Memory B cell (primary cell): ENCODE measurements around the gene NTN1.

Experiments used
- ATAC-seq: fragments of 150-1000 bp; cut with Tn5 transposase; 2 replicates; pipeline ENCODE4 v1.10.0; 2021; ENCODE audit warnings: low read depth, mild to moderate bottlenecking, moderate library complexity
- DNase-seq, 2 donors: peaks; one replicate each; pipeline ENCODE4 v3.0.0; 2022; ENCODE audit warnings: low spot score in 2 of 2
- H3K27ac Mint-ChIP-seq: one replicate; pipeline ENCODE4 v1.8.0; 2022; ENCODE audit warnings: mild to moderate bottlenecking, moderate library complexity, mixed read lengths
- H3K27me3 Mint-ChIP-seq: one replicate; pipeline ENCODE4 v1.8.0; 2022; ENCODE audit warnings: mixed read lengths
- H3K36me3 Mint-ChIP-seq: one replicate; pipeline ENCODE4 v1.8.0; 2022; ENCODE audit warnings: mild to moderate bottlenecking, mixed read lengths
- H3K4me1 Mint-ChIP-seq: one replicate; pipeline ENCODE4 v1.8.0; 2022; ENCODE audit warnings: mixed read lengths
- H3K4me3 Mint-ChIP-seq: one replicate; pipeline ENCODE4 v1.8.0; 2022; ENCODE audit warnings: mild to moderate bottlenecking, moderate library complexity, mixed read lengths
- H3K9me3 Mint-ChIP-seq: one replicate; pipeline ENCODE4 v1.8.0; 2022; ENCODE audit warnings: mixed read lengths

The NTN1 gene

GRCh38 chr17:9274973-9275372 is 253.7 kb downstream of the NTN1 start:
- Mint-ChIP-seq H3K27me3 (no peaks in the 10 kb centered on the region), H3K36me3 (peaks cover 11% of the 10 kb centered on the region), H3K4me3 (no peak overlapping the region), H3K9me3 (no peaks in the 10 kb centered on the region), H3K27ac (no peak overlapping the region), H3K4me1 (no peaks in the 10 kb centered on the region)
- ATAC-seq, result no peak
- no peak for DNase-seq

- Mint-ChIP-seq H3K4me1 (peaks cover 3% of the 10 kb centered on the region), H3K27ac (no peak overlapping the region), H3K4me3 (no peak overlapping the region), H3K27me3 (no peaks in the 10 kb centered on the region), H3K9me3 (no peaks in the 10 kb centered on the region), H3K36me3 (peaks cover 22% of the 10 kb centered on the region)
- no peak for ATAC-seq
- DNase-seq, result no peak
Observed at GRCh38 chr17:9279893-9280292, 258.6 kb downstream of the NTN1 start.

GRCh38 chr17:9283909-9284308 is 262.6 kb downstream of the NTN1 start:
- Mint-ChIP-seq H3K27me3 (no peaks in the 10 kb centered on the region), H3K9me3 (no peaks in the 10 kb centered on the region), H3K4me3 (no peak overlapping the region), H3K27ac (no peak overlapping the region), H3K4me1 (peaks cover 3% of the 10 kb centered on the region), H3K36me3 (peaks cover 15% of the 10 kb centered on the region)
- ATAC-seq (no peak), DNase-seq (no peak)

GRCh38 chr17:9284884-9285283 is 263.6 kb downstream of the NTN1 start:
- no peaks in the 10 kb centered on the region for H3K27me3 Mint-ChIP-seq
- no peak overlapping the region for H3K27ac Mint-ChIP-seq
- DNase-seq (no peak), ATAC-seq (no peak)
- peaks cover 9% of the 10 kb centered on the region for H3K4me1 Mint-ChIP-seq
- H3K9me3 Mint-ChIP-seq, result no peaks in the 10 kb centered on the region
- H3K4me3 Mint-ChIP-seq, result no peak overlapping the region
- peaks cover 14% of the 10 kb centered on the region for H3K36me3 Mint-ChIP-seq

- ATAC-seq, result no peak
- H3K4me3 Mint-ChIP-seq, result no peak overlapping the region
Observed at GRCh38 chr17:9285602-9286427, 264.5 kb downstream of the NTN1 start.

GRCh38 chr17:9286434-9286833 is 265.1 kb downstream of the NTN1 start:
- Mint-ChIP-seq H3K36me3 (peaks cover 5% of the 10 kb centered on the region), H3K9me3 (no peaks in the 10 kb centered on the region), H3K27me3 (no peaks in the 10 kb centered on the region), H3K27ac (no peak overlapping the region), H3K4me3 (no peak overlapping the region), H3K4me1 (peaks cover 14% of the 10 kb centered on the region)
- no peak for ATAC-seq
- no peak for DNase-seq

More at GRCh38 chr17:9285602-9286427, 264.5 kb downstream of the NTN1 start:
- no peak for DNase-seq
- no peak overlapping the region for H3K27ac Mint-ChIP-seq
- H3K27me3 Mint-ChIP-seq, result no peaks in the 10 kb centered on the region
- H3K9me3 Mint-ChIP-seq, result no peaks in the 10 kb centered on the region
- peaks cover 16% of the 10 kb centered on the region for H3K4me1 Mint-ChIP-seq
- peaks cover 9% of the 10 kb centered on the region for H3K36me3 Mint-ChIP-seq

GRCh38 chr17:9287306-9287705 is 266.0 kb downstream of the NTN1 start:
- H3K36me3 Mint-ChIP-seq, result peaks cover 5% of the 10 kb centered on the region
- H3K27ac Mint-ChIP-seq, result no peak overlapping the region
- no peaks in the 10 kb centered on the region for H3K9me3 Mint-ChIP-seq
- DNase-seq (no peak), ATAC-seq (no peak)
- peaks cover 19% of the 10 kb centered on the region for H3K4me1 Mint-ChIP-seq
- no peak overlapping the region for H3K4me3 Mint-ChIP-seq
- no peaks in the 10 kb centered on the region for H3K27me3 Mint-ChIP-seq

GRCh38 chr17:9290226-9290613 is 268.9 kb downstream of the NTN1 start:
- ATAC-seq, result no peak
- no peak overlapping the region for H3K4me3 Mint-ChIP-seq
- H3K4me1 Mint-ChIP-seq, result peaks cover 24% of the 10 kb centered on the region

GRCh38 chr17:9291912-9292560 is 270.7 kb downstream of the NTN1 start:
- peaks cover 2% of the 10 kb centered on the region for H3K36me3 Mint-ChIP-seq
- H3K4me3 Mint-ChIP-seq, result no peak overlapping the region
- H3K27me3 Mint-ChIP-seq, result no peaks in the 10 kb centered on the region
- ATAC-seq (peak; percentile 47), DNase-seq (peak; percentile 14 to 17)
- no peaks in the 10 kb centered on the region for H3K9me3 Mint-ChIP-seq
- H3K27ac Mint-ChIP-seq, result no peak overlapping the region
- peaks cover 24% of the 10 kb centered on the region for H3K4me1 Mint-ChIP-seq

More at GRCh38 chr17:9290226-9290613, 268.9 kb downstream of the NTN1 start:
- Mint-ChIP-seq H3K27ac (peak overlapping the region; percentile 42), H3K27me3 (no peaks in the 10 kb centered on the region), H3K36me3 (no peaks in the 10 kb centered on the region), H3K9me3 (no peaks in the 10 kb centered on the region)
- DNase-seq, result no peak

- peaks cover 24% of the 10 kb centered on the region for H3K4me1 Mint-ChIP-seq
- H3K36me3 Mint-ChIP-seq, result peaks cover 3% of the 10 kb centered on the region
- H3K27ac Mint-ChIP-seq, result peak overlapping the region; percentile 7
- ATAC-seq (no peak), DNase-seq (no peak)
- H3K9me3 Mint-ChIP-seq, result no peaks in the 10 kb centered on the region
- H3K4me3 Mint-ChIP-seq, result no peak overlapping the region
- H3K27me3 Mint-ChIP-seq, result no peaks in the 10 kb centered on the region
Observed at GRCh38 chr17:9292561-9292941, 271.2 kb downstream of the NTN1 start.
